ENCODE data around the gene PDZD2.

The PDZD2 gene

DNA sequence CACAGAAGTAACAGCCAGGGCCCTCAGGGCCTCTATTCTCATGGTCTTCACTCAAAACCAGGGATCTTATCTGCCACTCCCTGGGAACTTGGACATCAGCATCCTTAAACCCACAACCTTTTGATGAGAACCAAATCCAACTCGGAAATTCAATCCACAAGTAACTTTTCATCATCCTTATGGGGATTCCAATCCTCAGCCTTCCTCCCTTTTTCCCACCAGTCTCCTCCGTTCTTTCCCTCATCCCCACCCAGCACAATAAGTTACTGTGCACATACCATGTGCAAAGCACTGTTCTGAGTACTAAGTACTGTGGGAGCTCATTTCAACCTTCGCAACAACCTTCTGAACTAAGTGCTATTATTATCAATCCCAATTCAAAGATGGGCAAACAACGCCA lies 518.1 kb downstream of the PDZD2 start:
- no peak for DNase-seq

DNA sequence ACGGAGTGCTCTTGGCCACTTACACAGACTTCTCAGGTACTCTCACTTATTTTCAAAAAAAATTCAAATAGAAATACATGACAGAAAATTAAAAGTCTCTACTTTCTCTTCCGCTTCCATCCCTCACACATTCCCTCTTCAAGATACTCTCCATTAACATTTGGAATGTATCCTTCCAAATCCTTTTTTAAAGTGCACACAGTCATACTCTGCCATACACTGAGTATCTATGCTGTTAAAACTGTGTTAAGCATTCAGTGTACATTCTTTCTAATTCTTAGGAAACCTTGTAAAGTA lies 519.7 kb downstream of the PDZD2 start:
- DNase-seq = no peak

DNA sequence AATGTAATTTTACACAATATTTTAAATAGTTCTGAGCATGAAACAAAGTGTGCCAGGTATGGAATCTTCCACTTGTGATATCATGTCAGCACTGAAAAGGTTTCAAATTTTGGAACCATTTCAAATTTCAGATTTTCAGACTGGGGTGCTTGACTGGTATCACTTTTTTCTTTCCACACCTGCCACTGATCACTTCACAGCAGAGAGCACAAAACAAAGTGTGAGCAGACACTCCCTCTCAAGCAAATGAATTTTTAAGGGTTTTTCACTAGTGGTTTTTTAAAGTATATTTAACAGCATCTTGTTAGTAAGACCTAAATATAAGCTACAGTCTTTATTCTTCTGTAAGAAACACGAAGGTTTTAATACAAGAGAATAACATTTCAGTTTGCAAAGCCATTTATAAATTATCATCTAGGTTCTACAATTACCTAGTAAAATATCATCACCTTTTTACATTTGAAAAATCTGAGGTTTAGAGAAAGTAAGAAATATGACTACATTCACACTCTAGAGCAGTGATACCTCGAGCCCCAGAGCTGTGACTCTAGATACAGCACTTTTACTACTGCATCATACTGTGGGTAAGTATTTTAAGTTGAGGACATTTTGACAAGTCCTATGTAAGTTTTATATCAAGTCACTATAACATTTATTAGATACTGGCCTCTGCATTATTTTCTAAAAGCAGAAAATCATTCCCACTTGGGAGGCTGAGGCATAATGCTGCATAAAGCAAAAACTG lies 520.6 kb downstream of the PDZD2 start:
- no peak for DNase-seq

DNA sequence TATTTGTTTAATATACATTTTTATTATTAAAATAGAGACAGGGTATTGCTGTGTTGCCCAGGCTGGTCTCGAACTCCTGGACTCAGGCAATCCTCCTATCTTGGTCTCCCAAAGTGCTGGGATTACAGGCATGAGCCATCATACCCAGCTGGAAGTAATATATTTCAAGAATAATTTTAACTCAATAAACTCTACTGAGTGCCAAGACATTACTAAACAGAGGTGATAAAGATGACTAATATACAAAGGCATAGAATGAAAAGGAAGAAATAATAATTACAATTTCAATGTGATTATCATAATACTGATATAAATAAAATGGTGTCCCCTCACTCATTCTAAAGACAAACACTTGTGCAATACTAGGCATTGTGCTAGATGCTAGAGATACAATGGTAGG lies 521.3 kb downstream of the PDZD2 start:
- no peak for DNase-seq

Measured in stimulated activated CD4-positive, alpha-beta T cell treated with anti-CD3 and anti-CD28 coated beads, Interleukin-2, amount 100 ng/mL, for 24 hours (primary cell).